OCI-LY3 (cell line): Measurements from ENCODE around the gene CSNK2B.

Experiments used
- H2AFZ ChIP-seq: fragments of 200-600, 300-600 bp; shearing (Covaris generic); 2 replicates; pipeline ENCODE4 v1.6.0; 2014; ENCODE audit warnings: antibody characterized with exemption, low read depth, low read length
- H3K27ac ChIP-seq: fragments of 200-600, 300-600 bp; sonication (generic); 2 replicates; pipeline ENCODE4 v1.5.1; 2014; ENCODE audit warnings: mild to moderate bottlenecking, low read length, moderate library complexity, mixed read lengths
- H3K27me3 ChIP-seq: fragments of 200-600, 300-600 bp; sonication (generic); 2 replicates; pipeline ENCODE4 v1.6.1; 2014; ENCODE audit warnings: low read depth, low read length, mixed read lengths
- H3K36me3 ChIP-seq: fragments of 200-600, 300-600 bp; sonication (generic); replicated peaks from 2 replicates; pipeline ENCODE3; 2014; ENCODE audit warnings: low read depth, low read length, mixed read lengths
- H3K4me1 ChIP-seq: fragments of 300-600, 200-600 bp; sonication (generic); 2 replicates; pipeline ENCODE4 v1.6.1; 2014; ENCODE audit warnings: low read length, mixed read lengths
- H3K4me2 ChIP-seq: fragments of 200-600, 300-600 bp; sonication (generic); 2 replicates; pipeline ENCODE4 v1.6.1; 2014; ENCODE audit warnings: low read length, mixed read lengths
- H3K4me3 ChIP-seq: fragments of 300-600, 200-600 bp; sonication (generic); 2 replicates; pipeline ENCODE4 v1.5.1; 2014; ENCODE audit warnings: antibody characterized with exemption, mild to moderate bottlenecking, low read length, moderate library complexity
- H3K79me2 ChIP-seq: fragments of 300-600, 200-600 bp; shearing (Covaris generic); 2 replicates; pipeline ENCODE4 v1.6.1; 2014; ENCODE audit warnings: mild to moderate bottlenecking, low read length, mixed read lengths
- H3K9ac ChIP-seq: fragments of 300-600, 200-600 bp; shearing (Covaris generic); 2 replicates; pipeline ENCODE4 v1.6.0; 2014; ENCODE audit warnings: mild to moderate bottlenecking, low read length, moderate library complexity
- H3K9me3 ChIP-seq: fragments of 200-600, 300-600 bp; shearing (Covaris generic); 2 replicates; pipeline ENCODE4 v1.6.1; 2014; ENCODE audit warnings: low read length, mixed read lengths; ENCODE audit not compliant: insufficient read depth
- H4K20me1 ChIP-seq: fragments of 200-600, 300-600 bp; sonication (generic); 2 replicates; pipeline ENCODE4 v1.6.1; 2016; ENCODE audit warnings: low read length, mixed read lengths; ENCODE audit not compliant: insufficient read depth
- CTCF ChIP-seq: fragments of 200-600, 300-600 bp; sonication (generic); IDR thresholded peaks from 2 replicates; pipeline ENCODE4 v1.5.1; 2014; ENCODE audit warnings: antibody characterized with exemption, low read length, low read depth
- EZH2phosphoT487 ChIP-seq: fragments of 200-600 bp; shearing (Covaris generic); IDR thresholded peaks from 2 replicates; pipeline ENCODE4 v1.6.1; 2018; ENCODE audit warnings: antibody characterized with exemption, mixed run types, low read depth

The CSNK2B gene

GRCh38 chr6:31665501-31666336, at the start of gene CSNK2B:
Gene CSNK2B, plus strand, starts transcription at chr6:31666080. Its CDS starts 752 bp downstream, at chr6:31666832.
- peak within 1 kb of the TSS; percentile 98 for H3K27ac ChIP-seq
- peaks cover 42% of the 10 kb centered on the region for H3K79me2 ChIP-seq
- H3K4me3 ChIP-seq: peak within 1 kb of the TSS; percentile 100
- H3K9ac ChIP-seq: peak within 1 kb of the TSS; percentile 100
- no peaks in the 10 kb centered on the region for H4K20me1 ChIP-seq
- H3K27me3 ChIP-seq: no peaks in the 10 kb centered on the region
- peaks cover 3% of the 10 kb centered on the region; the same call in 1 of the 2 replicates for H3K9me3 ChIP-seq
- H2AFZ ChIP-seq: peak within 1 kb of the TSS; percentile 54; the same call in 1 of the 2 replicates
- peaks cover 29% of the 10 kb centered on the region for H3K4me1 ChIP-seq
- peak within 1 kb of the TSS; percentile 96 for H3K4me2 ChIP-seq
- TF ChIP-seq CTCF (no peak), EZH2phosphoT487 (no peak)
- H3K36me3 ChIP-seq: peaks cover 37% of the 10 kb centered on the region

- peaks cover 5% of the 10 kb centered on the region for H3K36me3 ChIP-seq
- H3K27ac ChIP-seq: no peak overlapping the region
- H3K4me2 ChIP-seq: no peak overlapping the region
- no peaks in the 10 kb centered on the region for H3K9me3 ChIP-seq
- peaks cover 5% of the 10 kb centered on the region for H4K20me1 ChIP-seq
- peaks cover 23% of the 10 kb centered on the region for H3K4me1 ChIP-seq
- no peak overlapping the region for H3K9ac ChIP-seq
- no peak for TF ChIP-seq EZH2phosphoT487
- TF ChIP-seq CTCF: no peak
- H3K4me3 ChIP-seq: no peak overlapping the region
- H2AFZ ChIP-seq: no peak overlapping the region
- H3K79me2 ChIP-seq: peaks cover 15% of the 10 kb centered on the region
- H3K27me3 ChIP-seq: no peaks in the 10 kb centered on the region
Observed at GRCh38 chr6:31617010-31617409, 48.9 kb upstream of the CSNK2B start.

DNA sequence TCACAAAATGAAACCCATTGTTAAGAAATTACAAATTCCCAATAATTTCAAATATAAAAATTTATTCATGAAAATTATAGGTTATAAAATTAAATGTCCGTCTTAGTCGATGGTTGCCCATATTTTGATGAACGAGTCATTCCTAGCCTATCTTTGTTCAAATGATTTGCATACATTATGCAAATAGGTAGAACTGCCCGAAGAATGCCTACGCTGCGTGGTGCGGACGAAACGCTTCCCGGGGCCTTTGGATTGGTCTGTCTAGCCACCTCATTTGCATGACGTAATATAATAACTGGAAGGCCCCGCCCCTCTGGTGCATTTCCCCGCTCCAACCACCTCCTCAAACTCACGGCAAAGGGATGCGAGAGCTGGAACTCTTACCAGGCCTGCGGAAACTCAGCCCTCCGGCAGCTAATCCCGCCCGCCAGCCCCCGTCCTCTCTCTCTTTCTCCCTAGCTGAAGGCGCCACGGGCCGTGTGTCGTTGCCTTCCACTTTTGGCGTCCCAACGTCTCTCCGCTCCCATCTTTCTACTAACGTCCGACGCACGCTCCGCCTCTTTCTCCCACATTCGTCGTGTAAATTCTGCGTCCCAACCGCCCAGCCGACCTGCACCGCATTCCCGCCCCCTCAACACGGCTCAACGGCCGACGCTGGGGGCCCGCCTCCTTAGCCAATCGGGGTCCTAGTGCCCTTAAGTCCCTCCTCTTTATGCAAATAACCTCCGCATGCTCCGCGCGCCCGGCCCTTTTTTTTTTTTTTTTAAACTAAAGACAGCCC, 45.9 kb upstream of the CSNK2B start:
- H3K79me2 ChIP-seq: peaks cover 41% of the 10 kb centered on the region
- H3K27ac ChIP-seq: peak overlapping the region; percentile 95
- H4K20me1 ChIP-seq: peaks cover 18% of the 10 kb centered on the region
- peaks cover 18% of the 10 kb centered on the region for H3K4me1 ChIP-seq
- no peak for TF ChIP-seq CTCF
- no peak for TF ChIP-seq EZH2phosphoT487
- H3K36me3 ChIP-seq: peaks cover 29% of the 10 kb centered on the region
- H2AFZ ChIP-seq: no peak overlapping the region
- H3K9ac ChIP-seq: peak overlapping the region; percentile 75
- H3K27me3 ChIP-seq: no peaks in the 10 kb centered on the region
- no peaks in the 10 kb centered on the region for H3K9me3 ChIP-seq
- H3K4me2 ChIP-seq: peak overlapping the region; percentile 73
- peak overlapping the region; percentile 82 for H3K4me3 ChIP-seq
